SK-N-SH treated with all-trans-retinoic acid at 6 μM for 48 hours (cell line): ENCODE data around the gene AUTS2.

Source experiments
- ATAC-seq: fragments of 200-7000 bp; cut with Tn5 transposase; 3 replicates; pipeline ENCODE4 v1.9.1; 2020; ENCODE audit warnings: mild to moderate bottlenecking, moderate library complexity
- BACH2 ChIP-seq: fragments of 250-450 bp; sonication (Bioruptor Pico); IDR thresholded peaks from 2 replicates; pipeline ENCODE4 v1.9.0; 2021; ENCODE audit warnings: mild to moderate bottlenecking, borderline replicate concordance
- CREB5 ChIP-seq: fragments of 250-450 bp; sonication (Bioruptor Pico); IDR thresholded peaks from 2 replicates; pipeline ENCODE4 v1.5.1; 2020; ENCODE audit warnings: low read depth, mild to moderate bottlenecking, moderate library complexity
- ESRRG ChIP-seq: fragments of 250-450 bp; sonication (Bioruptor Pico); IDR thresholded peaks from 2 replicates; pipeline ENCODE4 v1.6.1; 2021; ENCODE audit warnings: mild to moderate bottlenecking
- GLIS3 ChIP-seq: fragments of 250-450 bp; sonication (Bioruptor Pico); IDR thresholded peaks from 2 replicates; pipeline ENCODE4 v1.5.0; 2020; ENCODE audit warnings: mild to moderate bottlenecking, moderate library complexity
- ISL1 ChIP-seq: fragments of 250-450 bp; sonication (Bioruptor Pico); IDR thresholded peaks from 2 replicates; pipeline ENCODE4 v2.1.2; 2022; ENCODE audit warnings: mild to moderate bottlenecking, moderate library complexity
- PPARA ChIP-seq: fragments of 250-450 bp; sonication (Bioruptor Pico); IDR thresholded peaks from 2 replicates; pipeline ENCODE4 v1.5.0; 2020; ENCODE audit warnings: mild to moderate bottlenecking, borderline replicate concordance
- SNAI2 ChIP-seq: fragments of 250-450 bp; sonication (Bioruptor Pico); IDR thresholded peaks from 2 replicates; pipeline ENCODE4 v1.5.0; 2020; ENCODE audit warnings: mild to moderate bottlenecking, moderate library complexity
- ZC3H10 ChIP-seq: fragments of 250-450 bp; sonication (Bioruptor Pico); IDR thresholded peaks from 2 replicates; pipeline ENCODE4 v1.5.1; 2021; ENCODE audit warnings: mild to moderate bottlenecking, moderate library complexity
- ZFP3 ChIP-seq: fragments of 250-450 bp; sonication (Bioruptor Pico); IDR thresholded peaks from 2 replicates; pipeline ENCODE4 v1.5.0; 2020; ENCODE audit warnings: mild to moderate bottlenecking, moderate library complexity
- ZNF70 ChIP-seq: fragments of 450-650 bp; formaldehyde crosslinking; IDR thresholded peaks from 2 replicates; pipeline ENCODE4 v1.5.0; 2020; ENCODE audit warnings: mild to moderate bottlenecking, moderate library complexity
- ZNF8 ChIP-seq: fragments of 450-650 bp; formaldehyde crosslinking; IDR thresholded peaks from 2 replicates; pipeline ENCODE4 v1.5.0; 2020; ENCODE audit warnings: mild to moderate bottlenecking, moderate library complexity
- TF ChIP-seq, protein P1 (sequence below): fragments of 250-450 bp; sonication (Bioruptor Pico); IDR thresholded peaks from 2 replicates; pipeline ENCODE4 v1.8.0; 2020; ENCODE audit warnings: mild to moderate bottlenecking, moderate library complexity, borderline replicate concordance
- TF ChIP-seq, protein P2 (sequence below): fragments of 250-450 bp; sonication (Bioruptor Pico); IDR thresholded peaks from 2 replicates; pipeline ENCODE4 v1.5.0; 2020; ENCODE audit warnings: mild to moderate bottlenecking, moderate library complexity
- TF ChIP-seq, protein P3 (sequence below): fragments of 250-450 bp; sonication (Bioruptor Pico); IDR thresholded peaks from 2 replicates; pipeline ENCODE4 v1.8.0; 2021; ENCODE audit warnings: low read depth, mild to moderate bottlenecking, moderate library complexity, borderline replicate concordance
- TF ChIP-seq, protein P4 (sequence below): fragments of 250-450 bp; sonication (Bioruptor Pico); IDR thresholded peaks from 2 replicates; pipeline ENCODE4 v1.5.1; 2021; ENCODE audit warnings: mild to moderate bottlenecking, moderate library complexity

Gene AUTS2

GRCh38 chr7:70416347-70416985 is 818.2 kb downstream of the AUTS2 start:
- no peak for ATAC-seq
- TF ChIP-seq ZC3H10 (CRISPR knock-in tag), result no peak

GRCh38 chr7:70416986-70417655 is 818.8 kb downstream of the AUTS2 start:
- no peak for TF ChIP-seq GLIS3 (CRISPR knock-in tag)
- TF ChIP-seq PPARA (CRISPR knock-in tag), result no peak
- no peak for TF ChIP-seq ISL1 (CRISPR knock-in tag)
- TF ChIP-seq ESRRG (CRISPR knock-in tag), result no peak
- TF ChIP-seq BACH2, result no peak
- TF ChIP-seq CREB5 (CRISPR knock-in tag), result no peak

GRCh38 chr7:70419526-70420380 is 821.5 kb downstream of the AUTS2 start:
- no peak for ATAC-seq
- TF ChIP-seq GLIS3 (CRISPR knock-in tag) (no peak), ZFP3 (CRISPR knock-in tag) (no peak), SNAI2 (CRISPR knock-in tag) (no peak), ZNF70 (CRISPR knock-in tag) (no peak)
- TF ChIP-seq, protein P1, sequence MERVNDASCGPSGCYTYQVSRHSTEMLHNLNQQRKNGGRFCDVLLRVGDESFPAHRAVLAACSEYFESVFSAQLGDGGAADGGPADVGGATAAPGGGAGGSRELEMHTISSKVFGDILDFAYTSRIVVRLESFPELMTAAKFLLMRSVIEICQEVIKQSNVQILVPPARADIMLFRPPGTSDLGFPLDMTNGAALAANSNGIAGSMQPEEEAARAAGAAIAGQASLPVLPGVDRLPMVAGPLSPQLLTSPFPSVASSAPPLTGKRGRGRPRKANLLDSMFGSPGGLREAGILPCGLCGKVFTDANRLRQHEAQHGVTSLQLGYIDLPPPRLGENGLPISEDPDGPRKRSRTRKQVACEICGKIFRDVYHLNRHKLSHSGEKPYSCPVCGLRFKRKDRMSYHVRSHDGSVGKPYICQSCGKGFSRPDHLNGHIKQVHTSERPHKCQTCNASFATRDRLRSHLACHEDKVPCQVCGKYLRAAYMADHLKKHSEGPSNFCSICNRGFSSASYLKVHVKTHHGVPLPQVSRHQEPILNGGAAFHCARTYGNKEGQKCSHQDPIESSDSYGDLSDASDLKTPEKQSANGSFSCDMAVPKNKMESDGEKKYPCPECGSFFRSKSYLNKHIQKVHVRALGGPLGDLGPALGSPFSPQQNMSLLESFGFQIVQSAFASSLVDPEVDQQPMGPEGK (CRISPR knock-in tag), result no peak
- TF ChIP-seq, protein P2, sequence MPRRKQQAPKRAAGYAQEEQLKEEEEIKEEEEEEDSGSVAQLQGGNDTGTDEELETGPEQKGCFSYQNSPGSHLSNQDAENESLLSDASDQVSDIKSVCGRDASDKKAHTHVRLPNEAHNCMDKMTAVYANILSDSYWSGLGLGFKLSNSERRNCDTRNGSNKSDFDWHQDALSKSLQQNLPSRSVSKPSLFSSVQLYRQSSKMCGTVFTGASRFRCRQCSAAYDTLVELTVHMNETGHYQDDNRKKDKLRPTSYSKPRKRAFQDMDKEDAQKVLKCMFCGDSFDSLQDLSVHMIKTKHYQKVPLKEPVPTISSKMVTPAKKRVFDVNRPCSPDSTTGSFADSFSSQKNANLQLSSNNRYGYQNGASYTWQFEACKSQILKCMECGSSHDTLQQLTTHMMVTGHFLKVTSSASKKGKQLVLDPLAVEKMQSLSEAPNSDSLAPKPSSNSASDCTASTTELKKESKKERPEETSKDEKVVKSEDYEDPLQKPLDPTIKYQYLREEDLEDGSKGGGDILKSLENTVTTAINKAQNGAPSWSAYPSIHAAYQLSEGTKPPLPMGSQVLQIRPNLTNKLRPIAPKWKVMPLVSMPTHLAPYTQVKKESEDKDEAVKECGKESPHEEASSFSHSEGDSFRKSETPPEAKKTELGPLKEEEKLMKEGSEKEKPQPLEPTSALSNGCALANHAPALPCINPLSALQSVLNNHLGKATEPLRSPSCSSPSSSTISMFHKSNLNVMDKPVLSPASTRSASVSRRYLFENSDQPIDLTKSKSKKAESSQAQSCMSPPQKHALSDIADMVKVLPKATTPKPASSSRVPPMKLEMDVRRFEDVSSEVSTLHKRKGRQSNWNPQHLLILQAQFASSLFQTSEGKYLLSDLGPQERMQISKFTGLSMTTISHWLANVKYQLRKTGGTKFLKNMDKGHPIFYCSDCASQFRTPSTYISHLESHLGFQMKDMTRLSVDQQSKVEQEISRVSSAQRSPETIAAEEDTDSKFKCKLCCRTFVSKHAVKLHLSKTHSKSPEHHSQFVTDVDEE (CRISPR knock-in tag), result no peak
- TF ChIP-seq, protein P3, sequence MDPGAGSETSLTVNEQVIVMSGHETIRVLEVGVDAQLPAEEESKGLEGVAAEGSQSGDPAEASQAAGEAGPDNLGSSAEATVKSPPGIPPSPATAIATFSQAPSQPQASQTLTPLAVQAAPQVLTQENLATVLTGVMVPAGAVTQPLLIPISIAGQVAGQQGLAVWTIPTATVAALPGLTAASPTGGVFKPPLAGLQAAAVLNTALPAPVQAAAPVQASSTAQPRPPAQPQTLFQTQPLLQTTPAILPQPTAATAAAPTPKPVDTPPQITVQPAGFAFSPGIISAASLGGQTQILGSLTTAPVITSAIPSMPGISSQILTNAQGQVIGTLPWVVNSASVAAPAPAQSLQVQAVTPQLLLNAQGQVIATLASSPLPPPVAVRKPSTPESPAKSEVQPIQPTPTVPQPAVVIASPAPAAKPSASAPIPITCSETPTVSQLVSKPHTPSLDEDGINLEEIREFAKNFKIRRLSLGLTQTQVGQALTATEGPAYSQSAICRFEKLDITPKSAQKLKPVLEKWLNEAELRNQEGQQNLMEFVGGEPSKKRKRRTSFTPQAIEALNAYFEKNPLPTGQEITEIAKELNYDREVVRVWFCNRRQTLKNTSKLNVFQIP (CRISPR knock-in tag), result no peak

More at GRCh38 chr7:70416986-70417655, 818.8 kb downstream of the AUTS2 start:
- ATAC-seq, result no peak

DNA sequence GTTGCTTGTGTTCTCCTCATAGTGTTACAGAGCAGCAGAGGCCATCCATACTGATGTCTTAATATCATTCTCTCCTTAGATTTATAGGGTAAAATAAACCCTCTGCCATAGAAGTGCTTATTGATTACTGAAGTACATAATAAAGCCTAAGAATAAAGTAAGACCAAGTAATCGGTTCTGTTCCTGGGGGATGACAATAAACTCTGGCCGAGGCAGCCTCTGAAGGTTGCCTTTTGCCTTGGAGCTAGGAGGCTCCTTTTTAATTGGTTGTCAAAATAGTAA is 822.0 kb downstream of the AUTS2 start:
- ATAC-seq, result no peak
- TF ChIP-seq ZFP3 (CRISPR knock-in tag), result no peak
- no peak for TF ChIP-seq ZNF8 (CRISPR knock-in tag)
- TF ChIP-seq, all 23 proteins: peak for 0

DNA sequence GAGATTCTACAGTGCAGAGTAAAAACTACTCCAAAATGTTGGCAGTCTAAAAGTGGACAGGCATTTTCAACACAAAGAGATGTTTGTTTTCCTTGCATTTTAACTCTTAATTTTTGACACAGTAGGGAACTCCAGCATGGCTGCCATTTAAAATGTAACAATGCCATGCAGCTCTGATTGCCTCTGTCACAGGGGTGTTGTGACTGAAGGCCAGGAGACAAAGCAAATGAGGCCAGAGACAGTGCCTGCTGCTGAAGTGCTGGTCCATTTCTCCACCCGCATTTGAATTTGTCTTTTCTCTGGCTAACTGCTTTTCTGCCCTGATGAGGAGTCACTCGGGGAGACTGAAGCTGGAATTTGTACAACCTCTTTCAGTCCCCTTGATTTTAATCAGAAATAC is 823.0 kb downstream of the AUTS2 start:
- ATAC-seq, result no peak
- TF ChIP-seq, protein P2 (CRISPR knock-in tag), result no peak
- TF ChIP-seq, protein P4, sequence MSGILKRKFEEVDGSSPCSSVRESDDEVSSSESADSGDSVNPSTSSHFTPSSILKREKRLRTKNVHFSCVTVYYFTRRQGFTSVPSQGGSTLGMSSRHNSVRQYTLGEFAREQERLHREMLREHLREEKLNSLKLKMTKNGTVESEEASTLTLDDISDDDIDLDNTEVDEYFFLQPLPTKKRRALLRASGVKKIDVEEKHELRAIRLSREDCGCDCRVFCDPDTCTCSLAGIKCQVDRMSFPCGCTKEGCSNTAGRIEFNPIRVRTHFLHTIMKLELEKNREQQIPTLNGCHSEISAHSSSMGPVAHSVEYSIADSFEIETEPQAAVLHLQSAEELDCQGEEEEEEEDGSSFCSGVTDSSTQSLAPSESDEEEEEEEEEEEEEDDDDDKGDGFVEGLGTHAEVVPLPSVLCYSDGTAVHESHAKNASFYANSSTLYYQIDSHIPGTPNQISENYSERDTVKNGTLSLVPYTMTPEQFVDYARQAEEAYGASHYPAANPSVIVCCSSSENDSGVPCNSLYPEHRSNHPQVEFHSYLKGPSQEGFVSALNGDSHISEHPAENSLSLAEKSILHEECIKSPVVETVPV (CRISPR knock-in tag), result no peak
- TF ChIP-seq ZNF8 (CRISPR knock-in tag) (no peak), CREB5 (CRISPR knock-in tag) (no peak), BACH2 (no peak)
- TF ChIP-seq, protein P1 (CRISPR knock-in tag), result no peak
